Measurements from ENCODE around the gene KIF2A.
"Not testable (repeated sequence)": the region's sequence is repeated elsewhere in the genome, so short reads cannot be mapped to it uniquely, and the experiment has no call there.

DNA sequence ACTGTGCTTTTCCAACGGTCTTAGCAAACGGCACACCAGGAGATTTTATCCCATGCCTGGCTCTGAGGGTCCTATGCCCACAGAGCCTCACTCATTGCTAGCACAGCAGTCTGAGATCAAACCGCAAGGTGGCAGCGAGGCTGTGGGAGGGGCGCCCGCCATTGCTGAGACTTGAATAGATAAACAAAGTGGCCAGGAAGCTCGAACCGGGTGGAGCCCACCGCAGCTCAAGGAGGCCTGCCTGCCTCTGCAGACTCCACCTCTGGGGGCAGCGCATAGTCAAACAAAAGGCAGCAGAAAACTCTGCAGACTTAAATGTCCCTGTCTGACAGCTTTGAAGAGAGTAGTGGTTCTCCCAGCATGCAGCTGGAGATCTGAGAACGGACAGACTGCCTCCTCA, 14.2 kb upstream of the KIF2A start:
- not testable (repeated sequence) for TF ChIP-seq EZH2 (IDR thresholded peaks at IDR 0.05; ENCODE audit: borderline replicate concordance, low read depth, low read length, severe bottlenecking); MAX (IDR thresholded peaks at IDR 0.05; ENCODE audit: insufficient read depth, insufficient read length)

Measured in endothelial cell of umbilical vein (primary cell).